Chondrocyte (in vitro differentiated cells): ENCODE measurements around the gene NRSN1. TPM values are rescaled to one million over a fixed set of nuclear protein-coding genes. Genes with fewer than 3 reads are reported as not detected.

ENCODE experiments used
- DNase-seq: peaks from one replicate; pipeline ENCODE4 v3.0.0; 2021; ENCODE audit warnings: mixed read lengths, low spot score
- H3K27ac Mint-ChIP-seq: one replicate; pipeline ENCODE4 v1.8.0; 2021; ENCODE audit warnings: mild to moderate bottlenecking, moderate library complexity, mixed read lengths; ENCODE audit not compliant: unreplicated experiment
- H3K27me3 Mint-ChIP-seq: 2 replicates; pipeline ENCODE4 v1.8.0; 2021; ENCODE audit warnings: low read depth, mixed read lengths
- H3K36me3 Mint-ChIP-seq: 2 replicates; pipeline ENCODE4 v1.8.0; 2021; ENCODE audit warnings: low read depth, mixed read lengths
- H3K4me1 Mint-ChIP-seq: 2 replicates; pipeline ENCODE4 v1.8.0; 2021; ENCODE audit warnings: low read depth, mild to moderate bottlenecking, mixed read lengths
- H3K4me3 Mint-ChIP-seq: one replicate; pipeline ENCODE4 v1.8.0; 2021; ENCODE audit warnings: mild to moderate bottlenecking, moderate library complexity, mixed read lengths; ENCODE audit not compliant: unreplicated experiment
- H3K9me3 Mint-ChIP-seq: 2 replicates; pipeline ENCODE4 v1.8.0; 2021; ENCODE audit warnings: low read depth, mixed read lengths
- CTCF ChIP-seq: fragments of 200-600 bp; sonication (generic); IDR thresholded peaks from 2 replicates; pipeline ENCODE4 v1.5.0; 2021; ENCODE audit warnings: antibody characterized with exemption, mild to moderate bottlenecking, moderate library complexity
- total RNA-seq: library from RNA; stranded (reverse); gene quantifications from 3 replicates; pipeline ENCODE4 v1.2.1, GENCODE V29; 2021

NRSN1 gene
- total RNA-seq, 1 donor from 2014 or later, result not detected

- no peak for TF ChIP-seq CTCF
- Mint-ChIP-seq H3K4me1 (no peaks in the 10 kb centered on the region), H3K27me3 (no peaks in the 10 kb centered on the region), H3K4me3 (no peak overlapping the region), H3K27ac (no peak overlapping the region), H3K9me3 (peaks cover 5% of the 10 kb centered on the region), H3K36me3 (no peaks in the 10 kb centered on the region)
- no peak for DNase-seq
Measured at GRCh38 chr6:24113891-24114290, 12.1 kb upstream of the NRSN1 start.

- Mint-ChIP-seq H3K27ac (no peak overlapping the region), H3K4me3 (no peak overlapping the region), H3K27me3 (peaks cover 4% of the 10 kb centered on the region), H3K4me1 (no peaks in the 10 kb centered on the region), H3K36me3 (no peaks in the 10 kb centered on the region), H3K9me3 (peaks cover 5% of the 10 kb centered on the region)
- DNase-seq, result no peak
- no peak for TF ChIP-seq CTCF
Measured at GRCh38 chr6:24117021-24117420, 9.0 kb upstream of the NRSN1 start.

GRCh38 chr6:24122139-24122538 lies 3.9 kb upstream of the NRSN1 start:
- Mint-ChIP-seq H3K4me3 (no peak overlapping the region), H3K4me1 (peaks cover 9% of the 10 kb centered on the region), H3K36me3 (no peaks in the 10 kb centered on the region), H3K9me3 (peaks cover 2% of the 10 kb centered on the region), H3K27ac (no peak overlapping the region), H3K27me3 (peaks cover 18% of the 10 kb centered on the region)
- no peak for DNase-seq
- no peak for TF ChIP-seq CTCF

GRCh38 chr6:24126586-24127192 lies 674 bp downstream of the NRSN1 start:
- Mint-ChIP-seq H3K4me3 (peak overlapping the region; percentile 63), H3K9me3 (peaks cover 2% of the 10 kb centered on the region), H3K4me1 (peaks cover 9% of the 10 kb centered on the region), H3K27ac (no peak overlapping the region), H3K27me3 (peaks cover 23% of the 10 kb centered on the region), H3K36me3 (no peaks in the 10 kb centered on the region)
- no peak for TF ChIP-seq CTCF
- DNase-seq, result no peak

GRCh38 chr6:24127316-24127715 lies 1.3 kb downstream of the NRSN1 start:
- Mint-ChIP-seq H3K4me1 (peaks cover 9% of the 10 kb centered on the region), H3K27me3 (peaks cover 23% of the 10 kb centered on the region), H3K4me3 (no peak overlapping the region), H3K9me3 (peaks cover 2% of the 10 kb centered on the region), H3K36me3 (no peaks in the 10 kb centered on the region), H3K27ac (no peak overlapping the region)
- TF ChIP-seq CTCF, result no peak
- no peak for DNase-seq
